HuH-7.5 (cell line): ENCODE results near the gene NUP43.
"Not testable (repeated sequence)": the region's sequence is repeated elsewhere in the genome, so short reads cannot be mapped to it uniquely, and the experiment has no call there.

Source experiments
- DNase-seq: peaks from one replicate; pipeline ENCODE4 v3.0.0; 2011; ENCODE audit warnings: low spot score

The NUP43 gene, protein sequence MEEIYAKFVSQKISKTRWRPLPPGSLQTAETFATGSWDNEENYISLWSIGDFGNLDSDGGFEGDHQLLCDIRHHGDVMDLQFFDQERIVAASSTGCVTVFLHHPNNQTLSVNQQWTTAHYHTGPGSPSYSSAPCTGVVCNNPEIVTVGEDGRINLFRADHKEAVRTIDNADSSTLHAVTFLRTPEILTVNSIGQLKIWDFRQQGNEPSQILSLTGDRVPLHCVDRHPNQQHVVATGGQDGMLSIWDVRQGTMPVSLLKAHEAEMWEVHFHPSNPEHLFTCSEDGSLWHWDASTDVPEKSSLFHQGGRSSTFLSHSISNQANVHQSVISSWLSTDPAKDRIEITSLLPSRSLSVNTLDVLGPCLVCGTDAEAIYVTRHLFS

DNA sequence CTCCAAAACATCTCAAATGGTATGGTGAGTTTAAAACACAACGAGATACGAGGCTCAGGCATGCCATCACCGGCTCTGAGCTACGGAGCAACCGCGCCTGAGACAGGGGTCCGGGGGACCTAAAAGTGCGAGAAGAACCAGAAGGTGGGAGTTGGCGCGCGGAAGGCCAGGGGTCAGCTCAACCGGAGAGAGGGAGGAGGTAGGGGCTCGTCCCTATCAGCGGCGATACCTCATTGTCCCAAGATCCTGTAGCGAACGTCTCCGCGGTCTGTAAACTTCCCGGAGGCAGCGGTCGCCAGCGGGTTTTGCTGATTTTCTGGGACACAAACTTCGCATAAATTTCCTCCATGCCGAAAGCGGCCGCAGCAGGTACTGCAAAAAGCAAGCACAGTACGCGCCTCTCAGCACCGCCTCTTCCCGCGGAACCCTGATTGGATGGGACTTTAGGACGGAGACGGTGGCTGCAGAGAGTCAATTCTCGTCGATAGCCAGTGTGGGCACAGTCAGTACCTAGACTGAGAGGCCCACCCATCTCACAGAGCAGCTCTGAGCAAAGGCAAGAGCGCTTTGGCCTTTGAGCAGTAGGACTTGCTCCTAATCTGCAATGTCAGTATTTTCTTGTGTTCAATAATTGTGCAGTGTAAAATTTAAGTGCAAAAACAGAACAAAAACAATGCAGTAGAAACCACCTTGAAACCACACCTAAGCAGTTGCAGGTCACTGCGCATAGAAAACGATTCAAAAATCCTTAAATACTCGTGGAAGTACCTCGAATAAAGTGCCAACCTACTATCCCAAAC lies at the start of gene NUP43:
Gene NUP43 (minus strand): TSS at position 383 of the 800 bp plus-strand sequence. CDS start 34 bp downstream, at position 349.
- peak; percentile 84 for DNase-seq

DNA sequence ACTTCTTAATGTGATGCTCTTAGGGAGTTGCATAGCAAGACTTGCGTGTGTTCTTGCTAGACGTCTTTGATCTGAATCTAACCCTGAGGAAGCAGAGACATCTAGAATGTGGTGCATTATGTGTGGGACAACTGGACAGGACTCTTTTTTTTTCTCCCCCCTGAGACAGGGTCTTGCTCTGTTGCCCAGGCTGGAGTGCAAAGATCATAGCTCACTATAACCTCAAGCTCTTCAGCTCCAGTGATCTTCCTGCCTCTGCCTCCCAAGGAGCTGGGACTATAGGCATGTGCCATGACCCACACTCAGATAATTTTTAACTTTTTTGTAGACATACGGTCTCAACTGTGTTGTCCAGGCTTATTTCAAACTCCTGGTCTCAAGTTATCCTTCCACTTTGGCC lies 37.2 kb upstream of the NUP43 start:
- DNase-seq: no peak

DNA sequence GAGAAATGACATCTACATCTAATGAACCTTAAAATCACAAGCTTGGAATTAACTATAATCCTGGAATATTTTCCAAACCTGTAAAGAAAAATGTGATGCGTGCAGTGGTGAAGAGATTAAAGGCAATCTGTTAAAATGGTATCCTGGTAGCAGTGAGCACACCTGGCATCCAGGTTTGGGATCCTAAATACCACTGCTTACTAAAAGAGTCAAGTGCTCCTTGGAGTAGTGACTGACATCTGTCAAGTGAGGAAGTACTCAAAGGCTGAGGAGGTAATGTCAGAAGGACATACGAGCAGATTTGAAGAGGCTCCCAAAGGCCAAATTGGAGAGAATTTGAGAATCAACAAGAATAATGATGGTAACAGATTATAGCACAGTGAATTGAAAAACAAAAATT lies 36.0 kb upstream of the NUP43 start:
- DNase-seq: no peak

DNA sequence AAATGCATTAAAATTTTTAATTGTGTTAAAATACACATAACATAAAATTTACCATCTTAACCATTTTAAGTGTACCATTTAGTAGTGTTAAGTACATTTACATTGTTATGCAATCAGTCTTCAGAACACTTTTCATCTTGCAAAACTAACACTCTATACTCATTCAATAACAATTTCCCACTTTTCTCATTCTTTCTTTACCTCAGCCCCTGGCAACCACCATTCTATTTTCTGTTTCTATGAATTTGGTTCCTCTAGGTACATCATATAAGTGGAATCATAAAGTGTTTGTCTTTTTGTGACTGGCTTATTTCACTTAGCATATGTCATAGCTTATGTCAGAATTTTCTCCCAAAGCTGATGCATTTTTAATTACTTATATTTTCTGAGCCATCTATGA lies 35.4 kb upstream of the NUP43 start:
- no peak for DNase-seq

DNA sequence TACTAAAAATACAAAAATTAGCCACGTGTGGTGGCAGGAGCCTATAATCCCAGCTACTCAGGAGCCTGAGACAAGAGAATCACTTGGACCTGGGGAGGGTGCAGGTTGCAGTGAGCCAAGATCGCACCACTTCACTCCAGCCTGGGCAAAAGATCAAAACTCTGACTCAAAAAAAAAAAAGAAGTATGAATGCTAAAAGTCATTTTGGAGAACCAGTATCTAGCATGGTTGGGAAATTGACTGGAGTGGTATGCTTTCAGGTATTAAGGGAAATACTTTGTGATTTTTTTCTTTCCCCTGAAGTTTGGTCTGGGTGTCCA lies 33.3 kb upstream of the NUP43 start:
- DNase-seq: no peak

DNA sequence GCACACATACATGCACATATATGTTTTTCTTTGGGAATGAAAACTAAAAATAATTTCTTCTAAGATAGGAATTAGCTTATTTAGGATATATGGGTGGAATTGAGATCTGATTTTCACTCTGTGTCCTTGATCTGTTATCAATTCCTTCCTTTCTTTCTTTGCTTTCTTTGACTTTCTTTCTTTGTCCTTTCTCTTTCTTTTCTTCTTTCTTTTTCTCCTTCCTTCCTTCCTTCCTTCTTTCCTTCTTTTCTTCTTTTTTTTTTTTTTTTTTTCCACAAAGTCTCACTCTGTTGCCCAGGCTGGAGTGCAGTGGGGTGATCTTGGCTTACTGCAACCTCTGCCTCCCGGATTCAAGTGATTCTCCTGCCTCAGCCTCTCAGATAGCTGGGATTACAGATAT lies 31.3 kb upstream of the NUP43 start:
- DNase-seq: no peak

DNA sequence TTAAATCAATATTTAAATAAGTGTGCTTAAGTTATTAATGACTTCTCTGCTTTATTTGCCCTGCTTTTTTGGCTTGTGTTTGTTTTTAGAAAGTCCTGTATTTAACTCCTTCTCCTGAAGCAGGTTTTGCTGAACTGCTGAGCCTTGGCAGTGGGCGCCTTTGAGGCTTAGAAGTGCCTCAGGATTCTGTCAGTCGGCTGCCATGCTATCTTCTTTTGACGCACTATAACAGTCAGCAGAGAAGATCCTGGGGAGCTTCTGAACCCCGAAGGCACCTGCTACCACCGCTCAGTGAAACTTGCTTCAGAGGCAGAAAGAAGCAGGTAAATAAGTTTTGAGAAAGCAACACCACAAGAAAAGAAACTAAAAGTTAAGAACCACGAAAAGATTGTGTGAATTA lies 25.6 kb upstream of the NUP43 start:
- no peak for DNase-seq

DNA sequence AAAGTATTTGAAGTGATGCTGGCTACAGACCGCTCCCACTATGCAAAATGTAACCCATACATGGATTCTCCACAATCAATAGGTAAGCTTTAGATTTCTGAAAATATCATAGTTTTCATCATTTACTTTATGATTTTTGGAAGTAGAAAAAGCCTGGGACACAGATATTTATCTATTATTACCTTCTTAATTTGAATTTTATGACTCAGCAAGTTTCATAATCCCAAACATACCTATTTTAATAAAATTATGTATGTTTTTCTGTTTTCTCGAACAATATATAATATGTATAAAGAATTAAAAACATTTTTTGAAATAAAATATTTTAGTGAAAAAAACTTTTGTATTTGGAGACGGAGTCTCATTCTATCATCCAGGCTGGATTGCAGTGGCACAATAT lies 24.9 kb upstream of the NUP43 start:
- no peak for DNase-seq

DNA sequence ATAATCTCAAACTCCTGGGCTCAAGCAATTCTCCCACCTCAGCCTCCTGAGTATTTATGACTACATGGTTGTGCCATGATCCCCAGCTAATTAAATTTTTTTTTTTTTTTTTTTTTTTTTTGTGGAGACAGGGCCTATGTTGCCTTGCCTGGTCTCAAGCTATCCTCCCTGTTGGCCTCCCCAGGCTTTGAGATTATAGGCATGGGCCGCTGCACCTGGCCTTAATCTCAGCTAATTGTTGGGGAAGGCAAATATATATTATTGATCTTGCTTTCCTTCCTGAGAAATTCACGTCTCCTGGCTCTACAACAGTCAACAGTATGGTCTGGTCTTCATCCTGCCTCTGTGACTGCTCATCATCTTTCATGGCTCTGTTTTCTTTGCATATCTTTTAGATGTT lies 23.3 kb upstream of the NUP43 start:
- DNase-seq: no peak

DNA sequence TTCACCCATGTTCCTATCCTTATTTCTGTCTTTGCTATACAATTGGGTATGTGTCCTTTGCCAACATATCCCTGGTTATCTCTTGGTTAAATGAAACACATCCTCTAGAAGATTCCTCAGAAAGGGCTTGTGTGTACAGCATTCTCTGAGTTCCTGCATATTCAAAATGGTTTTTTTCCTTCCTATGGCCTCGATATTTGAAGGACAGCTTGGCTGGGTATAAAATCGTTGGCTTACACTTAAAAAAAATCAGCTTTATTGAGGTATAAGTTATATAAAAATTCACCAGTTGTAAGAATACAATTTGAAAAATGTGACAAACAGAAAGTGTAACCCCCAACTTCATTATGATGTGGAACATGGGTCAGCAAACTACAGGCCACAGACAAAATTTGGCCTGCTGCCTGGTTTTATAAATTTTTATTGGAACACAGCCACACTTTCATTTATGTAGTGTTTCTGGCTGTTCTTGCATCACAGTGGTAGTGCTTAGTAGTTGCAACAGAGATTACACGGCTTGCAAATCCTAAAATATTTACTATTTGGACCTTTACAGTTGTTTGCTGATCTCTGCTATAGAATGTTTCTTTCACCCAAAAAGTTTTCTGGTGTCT lies 19.9 kb upstream of the NUP43 start:
- no peak for DNase-seq

DNA sequence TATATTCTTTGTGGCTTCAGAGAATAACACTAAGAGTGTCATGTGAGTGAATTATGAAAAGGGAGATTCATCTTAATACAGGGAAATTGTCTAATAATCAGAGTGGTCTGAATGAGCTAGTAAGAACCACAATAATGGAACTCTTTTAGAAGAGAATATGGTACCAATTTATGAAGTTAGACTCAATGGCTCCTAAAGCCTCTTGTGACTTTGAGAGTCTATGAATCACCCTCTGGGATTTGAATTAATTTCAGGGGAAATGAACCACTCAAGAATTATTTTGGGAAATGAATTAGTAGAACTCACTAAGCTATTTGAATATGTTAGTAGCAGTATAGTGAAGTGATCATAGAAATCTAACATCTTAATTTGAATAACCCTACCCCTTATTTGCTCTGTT lies 17.5 kb upstream of the NUP43 start:
- DNase-seq: no peak

DNA sequence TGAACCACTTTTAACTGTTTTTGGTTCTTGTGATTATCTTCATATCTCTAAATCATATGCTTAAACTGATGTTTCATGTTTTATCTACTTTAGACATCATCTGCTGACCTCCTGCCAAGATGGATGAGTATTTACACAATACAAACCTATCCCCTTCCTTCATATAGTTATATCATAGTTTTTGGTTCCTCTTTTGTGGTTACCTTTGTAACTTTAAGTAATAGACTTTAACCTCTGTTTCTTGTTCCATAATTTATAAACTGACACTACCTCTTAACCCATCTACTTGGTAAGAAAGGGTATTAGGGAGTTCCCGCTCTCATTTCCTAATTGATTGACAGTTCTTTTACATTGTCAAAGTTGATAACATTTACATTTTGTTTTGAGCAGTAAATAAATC lies 15.1 kb upstream of the NUP43 start:
- DNase-seq: no peak

DNA sequence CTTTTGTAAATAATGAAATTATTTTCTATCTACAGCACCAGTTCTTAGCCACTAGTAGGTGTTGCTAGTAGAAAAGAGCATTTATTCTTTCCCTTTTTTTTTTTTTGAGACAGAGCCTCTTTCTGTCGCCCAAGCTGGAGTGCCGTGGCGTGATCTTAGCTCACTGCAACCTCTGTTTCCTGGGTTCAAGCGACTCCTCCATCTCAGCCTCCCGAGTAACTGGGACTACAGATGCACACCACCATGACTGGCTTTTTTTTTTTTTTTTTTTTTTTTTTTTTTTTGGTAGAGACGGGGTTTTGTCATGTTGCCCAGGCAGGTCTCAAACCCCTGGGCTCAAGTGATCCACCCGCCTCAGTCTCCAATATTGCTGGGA lies 9.9 kb upstream of the NUP43 start:
- DNase-seq: no peak

DNA sequence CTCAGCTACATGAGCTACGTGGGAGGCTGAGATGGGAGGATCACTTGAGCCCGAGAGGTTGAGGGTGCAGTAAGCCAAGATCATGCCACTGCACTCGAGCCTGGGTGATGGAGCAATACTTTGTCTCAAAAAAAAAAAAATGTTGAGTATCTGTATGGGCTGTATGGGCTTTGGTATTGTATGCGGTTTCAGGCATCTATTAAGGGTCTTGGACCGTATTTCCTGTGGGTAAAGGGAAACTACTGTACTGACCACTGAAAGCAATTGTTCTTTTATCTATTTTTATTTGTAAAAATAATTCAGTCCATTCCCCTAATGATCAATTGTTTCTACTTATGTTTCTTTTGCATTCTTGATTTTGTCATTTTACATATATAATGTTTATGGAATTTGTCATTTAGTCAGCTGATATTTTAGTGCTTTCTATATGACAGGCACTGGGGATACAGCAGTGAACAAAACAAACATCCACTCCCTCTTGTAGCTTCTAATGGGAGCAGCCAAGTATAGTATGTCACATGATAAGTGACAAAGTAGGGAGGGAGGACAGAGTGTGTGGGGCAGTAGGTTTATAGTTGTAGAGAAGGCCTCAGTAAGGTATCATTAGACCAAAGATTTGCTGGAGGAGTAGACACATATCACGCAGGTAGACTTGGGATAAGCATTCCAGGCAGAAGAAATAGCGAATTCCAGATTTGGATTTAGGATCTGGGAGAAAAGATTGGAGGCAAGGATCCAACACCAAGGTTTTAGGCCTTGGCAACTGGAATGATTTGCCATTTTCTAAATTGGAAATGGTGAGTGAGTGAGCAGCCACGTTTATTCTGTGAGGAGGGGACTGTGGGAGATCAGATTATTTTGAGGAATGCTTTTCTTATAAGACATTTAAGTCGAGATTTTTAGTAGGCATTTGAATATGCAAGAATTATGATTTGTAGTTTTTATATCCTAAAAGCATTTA lies 9.3 kb upstream of the NUP43 start:
- DNase-seq: no peak

DNA sequence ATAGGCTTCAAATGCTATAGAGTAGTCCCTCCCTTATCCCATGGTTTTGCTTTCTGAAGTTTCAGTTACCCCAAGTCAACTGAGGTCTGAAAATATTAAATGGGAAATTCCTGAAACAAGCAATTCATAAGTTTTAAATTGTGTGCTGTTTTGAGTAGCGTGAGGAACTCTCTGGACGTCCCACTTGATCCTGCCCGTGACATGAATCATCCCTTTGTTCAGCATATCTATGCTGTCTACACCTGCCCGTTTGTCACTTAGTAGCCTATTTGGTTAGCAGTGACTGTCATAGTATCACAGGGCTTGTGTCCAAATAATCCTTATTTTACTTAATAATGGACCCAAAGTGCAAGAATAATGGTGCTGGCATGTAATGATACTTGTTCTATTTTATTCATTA lies 8.2 kb upstream of the NUP43 start:
- no peak for DNase-seq

DNA sequence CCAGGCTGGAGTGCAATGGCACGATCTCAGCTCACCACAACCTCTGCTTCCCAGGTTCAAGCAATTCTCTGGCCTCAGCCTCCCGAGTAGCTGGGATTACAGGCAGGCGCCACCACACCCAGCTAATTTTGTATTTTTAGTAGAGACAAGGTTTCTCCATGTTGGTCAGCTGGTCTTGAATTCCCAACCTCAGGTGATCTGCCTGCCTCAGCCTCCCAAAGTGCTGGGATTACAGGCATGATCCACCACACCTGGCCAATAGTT lies 7.0 kb upstream of the NUP43 start:
- not testable (repeated sequence) for DNase-seq

DNA sequence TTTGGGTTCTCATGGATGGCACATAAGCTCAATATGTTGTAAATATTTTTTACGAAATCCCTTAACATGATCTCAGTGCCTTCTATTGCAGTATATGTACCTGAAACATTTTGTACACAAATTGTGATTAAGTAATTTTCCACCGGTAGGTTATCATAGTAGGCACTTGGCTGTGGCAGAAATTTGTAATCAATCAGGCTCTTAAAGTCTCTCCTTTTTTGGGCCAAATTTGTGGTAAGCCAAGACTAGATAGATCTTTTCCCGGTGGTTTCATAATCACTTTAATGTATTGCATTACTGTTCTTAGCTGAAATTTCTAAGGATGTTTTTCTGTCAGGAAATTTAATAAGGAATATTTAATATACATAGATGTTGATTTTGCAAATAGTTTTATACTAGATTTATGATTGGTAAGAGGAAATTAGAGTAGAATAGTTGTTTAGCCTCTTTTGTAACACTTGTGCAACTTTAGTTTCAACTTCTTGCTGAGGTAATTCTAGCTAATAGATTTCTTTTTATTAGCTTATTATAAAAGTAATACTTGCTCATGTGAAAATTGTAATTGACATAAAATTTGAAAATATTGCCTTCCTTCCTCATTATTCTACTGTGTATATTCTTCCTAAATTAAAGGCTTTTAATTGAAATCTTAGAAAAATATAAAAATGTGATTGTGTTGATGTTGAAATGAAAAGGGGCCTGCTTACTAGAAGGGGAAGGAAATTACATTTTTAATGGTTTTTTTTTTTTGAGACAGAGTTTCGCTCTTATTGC lies 6.5 kb upstream of the NUP43 start:
- no peak for DNase-seq

DNA sequence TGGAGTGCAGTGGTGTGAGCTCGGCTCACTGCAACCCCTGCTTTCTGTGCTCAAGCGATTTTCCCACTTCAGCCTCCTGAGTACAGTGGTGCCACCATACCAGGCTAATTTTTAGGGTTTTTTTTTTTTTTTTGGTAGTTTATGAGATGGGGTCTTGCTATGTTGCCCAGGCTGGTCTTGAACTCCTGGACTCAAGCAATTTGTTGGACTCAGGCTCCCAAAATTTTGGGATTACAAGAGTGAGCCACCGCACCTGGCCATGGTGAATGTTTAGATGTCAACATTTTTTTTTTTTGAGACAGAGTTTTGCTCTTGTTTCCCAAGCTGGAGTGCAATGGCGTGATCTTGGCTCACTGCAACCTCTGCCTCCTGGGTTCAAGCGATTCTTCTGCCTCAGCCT lies 5.6 kb upstream of the NUP43 start:
- not testable (repeated sequence) for DNase-seq

DNA sequence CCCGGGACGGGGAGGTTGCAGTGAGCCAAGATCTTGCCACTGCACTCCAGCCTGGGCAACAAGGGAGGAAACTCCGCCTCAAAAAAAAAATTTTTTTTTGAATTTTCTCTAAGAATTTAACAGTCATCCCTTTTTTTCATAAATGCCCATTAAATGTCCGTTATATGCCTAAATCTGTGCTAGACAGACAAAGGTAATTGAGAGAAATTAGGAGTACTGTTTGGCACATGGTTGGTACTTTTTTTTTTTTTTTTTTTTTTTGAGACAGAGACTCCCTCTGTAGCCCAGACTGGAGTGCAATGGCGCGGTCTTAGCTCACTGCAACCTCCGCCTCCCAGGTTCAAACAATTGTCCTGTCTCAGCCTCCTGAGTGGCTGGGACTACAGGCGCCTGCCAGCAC lies 4.9 kb upstream of the NUP43 start:
- DNase-seq: no peak

DNA sequence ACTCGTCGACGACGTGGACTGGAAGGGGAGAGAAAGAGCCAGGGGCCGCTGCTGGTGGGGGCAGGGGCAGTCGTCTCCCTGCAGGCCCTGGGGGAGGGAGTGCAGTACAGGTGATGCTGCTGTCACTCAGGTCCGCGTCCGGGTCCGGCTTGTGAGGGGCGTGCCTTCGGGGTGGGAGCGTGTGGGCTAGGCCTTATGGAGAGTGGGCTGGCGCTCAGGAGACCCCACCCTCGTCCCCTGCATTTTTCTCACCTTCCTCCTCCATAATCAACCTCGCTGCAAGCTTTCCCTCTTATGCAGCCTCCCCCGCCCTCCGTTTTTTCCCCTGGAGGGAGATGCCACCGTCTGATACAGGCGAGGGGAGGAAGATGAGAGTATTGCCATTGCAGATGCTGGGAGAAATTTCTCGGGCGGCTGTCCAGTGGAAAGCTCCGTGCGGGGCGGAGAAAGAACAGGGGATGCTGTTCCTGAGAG lies 3.8 kb upstream of the NUP43 start:
- peak; percentile 71 for DNase-seq

DNA sequence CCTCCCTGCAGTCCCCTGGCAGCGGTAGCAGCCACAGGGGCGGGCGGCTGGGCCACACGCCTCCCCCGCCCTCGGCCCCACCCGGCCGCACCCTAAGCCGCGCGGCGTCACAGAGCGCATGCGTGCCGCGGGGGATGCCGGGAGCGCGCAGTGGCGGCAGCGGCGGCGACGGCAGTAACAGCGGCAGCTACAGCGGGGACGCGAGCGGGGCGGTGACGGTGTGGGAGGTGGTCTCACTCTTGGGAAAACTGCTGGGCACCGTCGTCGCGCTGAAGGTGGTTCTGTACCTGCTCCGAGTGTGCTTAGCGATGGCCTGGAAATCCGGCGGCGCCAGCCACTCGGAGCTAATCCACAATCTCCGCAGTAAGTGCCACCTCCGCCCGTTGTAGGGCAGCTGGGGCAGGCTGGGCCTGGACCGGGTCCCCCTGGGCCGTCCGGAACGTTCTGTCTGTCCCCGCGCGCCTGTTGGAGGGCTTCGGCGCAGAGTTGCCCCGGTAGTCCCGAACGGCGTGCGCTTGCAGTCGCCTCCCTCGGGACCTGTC lies 3.3 kb upstream of the NUP43 start, which contains the start of gene PCMT1:
Gene PCMT1 (plus strand): TSS at position 148 of the 542 bp plus-strand sequence. CDS start 161 bp downstream, at position 309.
- DNase-seq: peak; percentile 84
